A549 (cell line): ENCODE data around the gene BCR.
"Not testable (repeated sequence)": the region's sequence is repeated elsewhere in the genome, so short reads cannot be mapped to it uniquely, and the experiment has no call there.

Source experiments
- CHD2 ChIP-seq: fragments of 150-350 bp; IDR thresholded peaks from 2 replicates; pipeline ENCODE4 v1.6.1; 2014; ENCODE audit warnings: low read length; ENCODE audit not compliant: partially characterized antibody
- MAZ ChIP-seq: fragments of 150-350 bp; IDR thresholded peaks from 2 replicates; pipeline ENCODE4 v1.6.1; 2014; ENCODE audit warnings: antibody characterized with exemption, low read depth, low read length, borderline replicate concordance
- POLR2A ChIP-seq: IDR thresholded peaks from 2 replicates; pipeline ENCODE4 v1.6.1; 2012; ENCODE audit warnings: mild to moderate bottlenecking, low read length
- RFX5 ChIP-seq: fragments of 450-650 bp; IDR thresholded peaks from 2 replicates; pipeline ENCODE4 v1.7.1; 2014; ENCODE audit warnings: antibody characterized with exemption, mild to moderate bottlenecking, moderate library complexity
- TF ChIP-seq, protein P1 (sequence below): fragments of >200 bp; sonication (Bioruptor Twin); formaldehyde crosslinking; IDR thresholded peaks from 3 replicates; pipeline ENCODE4 v1.5.1; 2016

DNA sequence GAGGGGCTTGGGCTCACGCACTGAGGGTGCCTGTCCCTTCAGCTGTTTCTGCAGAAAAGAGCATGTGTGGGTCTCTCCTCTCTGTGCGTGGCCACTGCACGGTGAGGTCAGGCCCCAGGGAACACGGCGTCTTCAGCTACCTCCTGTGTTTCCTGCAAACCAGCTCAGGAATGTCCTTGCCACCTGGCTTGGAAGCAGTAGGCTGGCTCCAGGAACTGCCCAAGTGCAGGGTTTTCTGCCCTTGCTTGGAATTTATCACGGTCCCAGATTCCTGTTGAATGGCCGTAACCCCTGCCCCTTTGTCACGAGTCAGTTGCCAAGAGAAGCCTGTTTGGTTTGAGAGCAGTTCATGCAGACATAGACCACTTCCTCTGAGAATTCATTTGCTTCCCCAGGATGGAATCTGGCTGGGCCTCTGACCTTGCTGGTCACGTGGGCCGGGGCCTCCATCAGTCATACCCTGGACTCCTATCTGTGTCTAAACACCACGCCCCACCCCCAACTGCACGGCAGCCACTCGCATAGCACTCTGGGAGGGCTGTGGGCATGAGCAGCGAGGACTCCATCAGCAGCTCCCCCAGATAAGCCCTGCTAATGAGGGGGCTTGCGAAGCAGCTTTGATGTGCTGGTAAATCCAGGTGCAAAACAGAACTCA is 130.3 kb downstream of the BCR start:
- not testable (repeated sequence) for TF ChIP-seq MAZ, RFX5, CHD2, POLR2A
- TF ChIP-seq, protein P1, sequence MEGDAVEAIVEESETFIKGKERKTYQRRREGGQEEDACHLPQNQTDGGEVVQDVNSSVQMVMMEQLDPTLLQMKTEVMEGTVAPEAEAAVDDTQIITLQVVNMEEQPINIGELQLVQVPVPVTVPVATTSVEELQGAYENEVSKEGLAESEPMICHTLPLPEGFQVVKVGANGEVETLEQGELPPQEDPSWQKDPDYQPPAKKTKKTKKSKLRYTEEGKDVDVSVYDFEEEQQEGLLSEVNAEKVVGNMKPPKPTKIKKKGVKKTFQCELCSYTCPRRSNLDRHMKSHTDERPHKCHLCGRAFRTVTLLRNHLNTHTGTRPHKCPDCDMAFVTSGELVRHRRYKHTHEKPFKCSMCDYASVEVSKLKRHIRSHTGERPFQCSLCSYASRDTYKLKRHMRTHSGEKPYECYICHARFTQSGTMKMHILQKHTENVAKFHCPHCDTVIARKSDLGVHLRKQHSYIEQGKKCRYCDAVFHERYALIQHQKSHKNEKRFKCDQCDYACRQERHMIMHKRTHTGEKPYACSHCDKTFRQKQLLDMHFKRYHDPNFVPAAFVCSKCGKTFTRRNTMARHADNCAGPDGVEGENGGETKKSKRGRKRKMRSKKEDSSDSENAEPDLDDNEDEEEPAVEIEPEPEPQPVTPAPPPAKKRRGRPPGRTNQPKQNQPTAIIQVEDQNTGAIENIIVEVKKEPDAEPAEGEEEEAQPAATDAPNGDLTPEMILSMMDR = not testable (repeated sequence)
